ENCODE measurements around the gene NDUFB7.

GRCh38 chr19:14528419-14529253, 43.2 kb downstream of the NDUFB7 start:
- TF ChIP-seq POLR2AphosphoS5 (IDR thresholded peaks at IDR 0.05; ENCODE audit: low read depth, low read length) (no peak), TAF1 (IDR thresholded peaks at IDR 0.05; ENCODE audit: borderline replicate concordance, insufficient read depth, low read length) (no peak)

All from PFSK-1 (cell line).